Activated T-cell treated with anti-CD3 and anti-CD28 coated beads for 48 hours (primary cell): ENCODE measurements around the gene CILP.

Source experiments
- DNase-seq: peaks from one replicate; pipeline ENCODE4 v3.0.0-alpha.2; 2020; ENCODE audit warnings: low read depth

The CILP gene

GRCh38 chr15:65226221-65226620 lies 14.9 kb upstream of the CILP start:
- DNase-seq = no peak

GRCh38 chr15:65223996-65224395 lies 12.7 kb upstream of the CILP start:
- no peak for DNase-seq

GRCh38 chr15:65222891-65223290 lies 11.6 kb upstream of the CILP start:
- DNase-seq = no peak

GRCh38 chr15:65221697-65222096 lies 10.4 kb upstream of the CILP start:
- DNase-seq = no peak

- DNase-seq = no peak
These were observed 7.9 kb upstream of the CILP start for GRCh38 chr15:65219137-65219536.

GRCh38 chr15:65217526-65218482 lies 6.5 kb upstream of the CILP start:
- DNase-seq = no peak

GRCh38 chr15:65215496-65215895 lies 4.2 kb upstream of the CILP start:
- no peak for DNase-seq

- no peak for DNase-seq
These were observed 2.7 kb upstream of the CILP start for GRCh38 chr15:65214010-65214409.

- no peak for DNase-seq
These were observed 2.0 kb upstream of the CILP start for GRCh38 chr15:65213241-65213640.

- peak; percentile 46 for DNase-seq
These were observed 824 bp upstream of the CILP start for GRCh38 chr15:65212097-65212496.

GRCh38 chr15:65211482-65211982 lies 259 bp upstream of the CILP start:
- no peak for DNase-seq

GRCh38 chr15:65209701-65210643 lies 1.3 kb downstream of the CILP start:
- DNase-seq = no peak

- DNase-seq = no peak
These were observed 2.6 kb downstream of the CILP start for GRCh38 chr15:65208647-65209046.

- DNase-seq = no peak
These were observed 3.9 kb downstream of the CILP start for GRCh38 chr15:65207280-65207840.

GRCh38 chr15:65206750-65207149 lies 4.5 kb downstream of the CILP start:
- no peak for DNase-seq

GRCh38 chr15:65204931-65205660 lies 6.2 kb downstream of the CILP start:
- no peak for DNase-seq

- no peak for DNase-seq
These were observed 6.9 kb downstream of the CILP start for GRCh38 chr15:65204236-65204930.

- no peak for DNase-seq
These were observed 9.4 kb downstream of the CILP start for GRCh38 chr15:65201918-65202317.

- no peak for DNase-seq
These were observed 12.7 kb downstream of the CILP start for GRCh38 chr15:65198571-65198970.

- no peak for DNase-seq
These were observed 14.0 kb downstream of the CILP start for GRCh38 chr15:65197337-65197645.
